Endothelial cell of umbilical vein (primary cell): ENCODE results near the gene PAX1.

Source experiments
- CTCF ChIP-seq, 2 donors: IDR thresholded peaks; 1 replicate in 1 of 2; 2 replicates in 1 of 2; pipeline ENCODE4 v1.5.1; 2011; ENCODE audit warnings: low read length in 2 of 2, mild to moderate bottlenecking in 2 of 2, moderate library complexity in 2 of 2, control low read depth in 1 of 2, inconsistent platforms in 1 of 2, low read depth in 1 of 2; ENCODE audit not compliant: insufficient read depth in 1 of 2; ENCODE audit errors: extremely low read depth in 1 of 2
- POLR2A ChIP-seq: IDR thresholded peaks from 2 replicates; pipeline ENCODE4 v1.6.1; 2012; ENCODE audit warnings: low read depth, mild to moderate bottlenecking, control low read depth, low read length
- POLR2AphosphoS5 ChIP-seq: IDR thresholded peaks from 2 replicates; pipeline ENCODE4 v1.6.1; 2012; ENCODE audit warnings: low read depth, mild to moderate bottlenecking, control low read depth, low read length, moderate library complexity; ENCODE audit not compliant: insufficient read depth

DNA sequence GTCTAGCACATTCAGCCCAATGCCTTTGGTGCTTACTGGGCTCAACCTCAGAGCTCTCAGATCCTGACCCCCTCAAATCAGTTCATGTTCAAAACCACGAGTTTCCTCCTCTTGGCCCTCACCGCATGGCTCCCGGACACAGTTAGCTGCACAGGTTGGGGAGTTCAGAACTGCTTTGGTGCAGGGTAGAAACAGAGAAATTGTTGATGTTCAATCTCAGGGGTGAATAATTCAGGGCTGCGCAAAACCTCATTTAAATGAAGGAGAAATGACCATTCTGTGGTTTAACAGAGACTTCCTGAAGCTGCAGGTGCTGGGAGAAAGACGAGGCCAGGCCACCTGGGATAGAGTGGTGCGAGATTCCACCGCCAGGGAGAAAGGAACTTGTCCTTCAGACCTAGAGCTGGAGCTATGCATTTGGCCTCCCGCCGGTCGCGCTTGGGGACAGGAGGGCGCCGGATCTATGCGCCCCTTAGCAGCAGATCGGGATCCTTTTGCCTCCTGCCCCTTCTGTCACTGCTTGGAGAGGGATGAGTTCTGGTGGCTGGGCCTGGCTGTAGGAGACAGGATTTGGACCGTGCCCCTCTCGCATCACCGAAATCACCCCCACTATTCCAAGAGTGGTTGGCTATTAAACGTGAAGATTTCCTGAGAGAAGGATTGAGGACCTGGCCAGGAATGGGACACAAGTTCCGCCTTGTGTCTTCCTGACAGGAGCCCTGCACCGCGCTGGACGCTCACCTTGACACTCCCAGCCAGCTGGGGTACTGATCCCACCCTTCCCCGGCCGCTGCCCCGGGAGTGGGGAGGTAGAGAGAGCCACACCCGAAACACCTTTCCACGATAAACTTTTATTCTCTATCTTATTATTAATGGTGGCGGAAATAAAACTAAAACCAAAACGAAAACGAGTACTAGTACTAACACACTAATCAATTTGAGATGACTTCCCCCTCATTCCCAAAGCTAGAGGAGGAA is 767 bp upstream of the PAX1 start:
- TF ChIP-seq POLR2A, result no peak
- no peak for TF ChIP-seq CTCF (IDR thresholded peaks at IDR 0.05; ENCODE audit: extremely low read depth in 1 of 2, insufficient read depth in 1 of 2, low read depth in 1 of 2, low read length in 2 of 2)
- TF ChIP-seq POLR2AphosphoS5, result no peak
